IMR-90 (cell line): ENCODE data around the gene TEX36. TPM values are rescaled to one million over a fixed set of nuclear protein-coding genes. Genes with fewer than 3 reads are reported as not detected.

Experiments used
- ATAC-seq: fragments of 200-7000 bp; cut with Tn5 transposase; 2 replicates; pipeline ENCODE4 v1.9.1; 2020; ENCODE audit warnings: low read depth, mild to moderate bottlenecking, moderate library complexity
- BruUV-seq: library from RNA; stranded (reverse); fragments of 400-500 nt; replicated peaks from 2 replicates; lab custom pipeline; 2021; lab: Mats Ljungman, UMichigan
- CTCF ChIA-PET: fragments of 300-600 bp; formaldehyde crosslinking; extraction: SDS; loops from one replicate; lab custom pipeline; 2021; ENCODE audit warnings: antibody characterized with exemption; lab: Yijun Ruan, JAX
- POLR2A ChIA-PET: fragments of 300-600 bp; sonication (Branson Sonifier 250); formaldehyde crosslinking; loops from one replicate; lab custom pipeline; 2022; ENCODE audit warnings: antibody characterized with exemption; ENCODE audit not compliant: unreplicated experiment; lab: Charles Lee
- DNase-seq: peaks from one replicate; pipeline ENCODE4 v3.0.0; 2013
- H2AFZ ChIP-seq: replicated peaks from 2 replicates; pipeline ENCODE3; 2013; ENCODE audit warnings: low read length, mild to moderate bottlenecking; ENCODE audit not compliant: poor library complexity
- H2AK5ac ChIP-seq: 2 replicates; pipeline ENCODE4 v1.6.1; 2013; ENCODE audit warnings: low read depth, low read length, inconsistent platforms
- H2AK9ac ChIP-seq: replicated peaks from 2 replicates; pipeline ENCODE3; 2013; ENCODE audit warnings: mild to moderate bottlenecking, low read depth, low read length, moderate library complexity; ENCODE audit not compliant: poor library complexity
- H2BK120ac ChIP-seq: 2 replicates; pipeline ENCODE4 v1.6.1; 2013; ENCODE audit warnings: low read depth, low read length, inconsistent platforms
- H2BK15ac ChIP-seq: 3 replicates; pipeline ENCODE4 v1.6.1; 2013; ENCODE audit warnings: low read depth, low read length, inconsistent platforms
- H2BK20ac ChIP-seq: 2 replicates; pipeline ENCODE4 v1.6.1; 2013; ENCODE audit warnings: low read depth, mild to moderate bottlenecking, inconsistent platforms, low read length, moderate library complexity
- H2BK5ac ChIP-seq: 2 replicates; pipeline ENCODE4 v1.6.1; 2013; ENCODE audit warnings: mild to moderate bottlenecking, low read depth, low read length, inconsistent platforms; ENCODE audit not compliant: poor library complexity, severe bottlenecking
- H3K14ac ChIP-seq: replicated peaks from 2 replicates; pipeline ENCODE4 v1.6.1; 2013; ENCODE audit warnings: low read depth, low read length, inconsistent platforms
- H3K18ac ChIP-seq: 2 replicates; pipeline ENCODE4 v1.6.1; 2013; ENCODE audit warnings: low read depth, low read length, control low read depth
- H3K23ac ChIP-seq: 2 replicates; pipeline ENCODE4 v1.6.1; 2013; ENCODE audit warnings: low read depth, low read length, inconsistent platforms
- H3K27ac ChIP-seq: 2 replicates; pipeline ENCODE4 v1.5.1; 2013; ENCODE audit warnings: mild to moderate bottlenecking, control low read depth, low read length; ENCODE audit not compliant: insufficient read depth
- H3K27me3 ChIP-seq: 2 replicates; pipeline ENCODE4 v1.6.1; 2013; ENCODE audit warnings: low read length; ENCODE audit not compliant: control insufficient read depth, insufficient read depth
- H3K36me3 ChIP-seq: 2 replicates; pipeline ENCODE4 v1.6.1; 2013; ENCODE audit warnings: low read length, mixed read lengths; ENCODE audit not compliant: control insufficient read depth, insufficient read depth
- H3K4ac ChIP-seq: 2 replicates; pipeline ENCODE4 v1.6.1; 2013; ENCODE audit warnings: low read depth, low read length, inconsistent platforms
- H3K4me1 ChIP-seq: 2 replicates; pipeline ENCODE4 v1.6.1; 2013; ENCODE audit warnings: low read length, mixed read lengths; ENCODE audit not compliant: control insufficient read depth, insufficient read depth
- H3K4me2 ChIP-seq: 2 replicates; pipeline ENCODE4 v1.6.1; 2013; ENCODE audit warnings: low read depth, mild to moderate bottlenecking, control low read depth, low read length, moderate library complexity
- H3K4me3 ChIP-seq: 2 replicates; pipeline ENCODE4 v1.5.1; 2013; ENCODE audit warnings: low read depth, mild to moderate bottlenecking, control low read depth, low read length, moderate library complexity; ENCODE audit not compliant: insufficient read depth
- H3K56ac ChIP-seq: 2 replicates; pipeline ENCODE4 v1.6.1; 2013; ENCODE audit warnings: low read length, inconsistent platforms; ENCODE audit not compliant: insufficient read depth; ENCODE audit errors: extremely low read depth
- H3K79me1 ChIP-seq, 2 experiments: 2 replicates each; pipeline ENCODE4 v1.6.1; 2013; ENCODE audit warnings: low read length in 2 of 2, inconsistent platforms in 1 of 2, low read depth in 1 of 2
- H3K9ac ChIP-seq: 2 replicates; pipeline ENCODE4 v1.6.1; 2013; ENCODE audit warnings: low read depth, low read length, control low read depth
- H3K9me1 ChIP-seq: 2 replicates; pipeline ENCODE4 v1.6.1; 2013; ENCODE audit warnings: low read length, inconsistent platforms; ENCODE audit not compliant: insufficient read depth
- H3K9me3 ChIP-seq: 2 replicates; pipeline ENCODE4 v1.6.1; 2013; ENCODE audit warnings: low read length; ENCODE audit not compliant: control insufficient read depth, insufficient read depth
- H4K20me1 ChIP-seq: 2 replicates; pipeline ENCODE4 v1.6.1; 2013; ENCODE audit warnings: low read length, inconsistent platforms; ENCODE audit not compliant: insufficient read depth
- H4K5ac ChIP-seq: 2 replicates; pipeline ENCODE4 v1.6.1; 2013; ENCODE audit warnings: mild to moderate bottlenecking, low read depth, low read length, control low read depth
- H4K8ac ChIP-seq, 2 experiments: 2 replicates each; pipeline ENCODE4 v1.6.1; 2013; ENCODE audit warnings: low read depth in 2 of 2, low read length in 2 of 2, control low read depth in 1 of 2, inconsistent platforms in 1 of 2
- H4K91ac ChIP-seq: 2 replicates; pipeline ENCODE4 v1.6.1; 2013; ENCODE audit warnings: low read depth, low read length, inconsistent platforms; ENCODE audit not compliant: insufficient read depth
- BHLHE40 ChIP-seq: fragments of 150-350 bp; IDR thresholded peaks from 2 replicates; pipeline ENCODE4 v1.6.1; 2016; ENCODE audit warnings: mild to moderate bottlenecking, low read depth, low read length
- CEBPB ChIP-seq: IDR thresholded peaks from 2 replicates; pipeline ENCODE4 v1.6.1; 2012; ENCODE audit warnings: low read depth, low read length, improper control_type of control experiment
- CHD1 ChIP-seq: IDR thresholded peaks from 2 replicates; pipeline ENCODE4 v1.6.1; 2012; ENCODE audit warnings: low read depth, low read length, improper control_type of control experiment
- FOS ChIP-seq: fragments of 150-350 bp; IDR thresholded peaks from 2 replicates; pipeline ENCODE4 v1.6.1; 2016; ENCODE audit warnings: low read depth, low read length
- MAFK ChIP-seq: IDR thresholded peaks from 2 replicates; pipeline ENCODE4 v1.6.1; 2012; ENCODE audit warnings: low read depth, low read length, improper control_type of control experiment
- MAZ ChIP-seq: IDR thresholded peaks from 2 replicates; pipeline ENCODE4 v1.6.1; 2012; ENCODE audit warnings: low read depth, mild to moderate bottlenecking, low read length, improper control_type of control experiment, moderate library complexity, borderline replicate concordance
- MXI1 ChIP-seq: IDR thresholded peaks from 2 replicates; pipeline ENCODE4 v1.6.1; 2012; ENCODE audit warnings: low read depth, mild to moderate bottlenecking, low read length, moderate library complexity, borderline replicate concordance
- NFE2L2 ChIP-seq: fragments of 150-350 bp; IDR thresholded peaks from 2 replicates; pipeline ENCODE4 v1.6.1; 2016; ENCODE audit warnings: low read depth, mild to moderate bottlenecking, low read length
- POLR2A ChIP-seq: IDR thresholded peaks from 2 replicates; pipeline ENCODE4 v1.6.1; 2012; ENCODE audit warnings: mild to moderate bottlenecking, low read depth, low read length
- RAD21 ChIP-seq: IDR thresholded peaks from 2 replicates; pipeline ENCODE4 v1.6.1; 2012; ENCODE audit warnings: low read length, improper control_type of control experiment
- RCOR1 ChIP-seq: IDR thresholded peaks from 2 replicates; pipeline ENCODE4 v1.6.1; 2012; ENCODE audit warnings: mild to moderate bottlenecking, low read length, improper control_type of control experiment; ENCODE audit not compliant: insufficient replicate concordance
- RFX5 ChIP-seq: IDR thresholded peaks from 2 replicates; pipeline ENCODE4 v1.8.0; 2012; ENCODE audit warnings: low read depth, mild to moderate bottlenecking, low read length, moderate library complexity
- SMC3 ChIP-seq: fragments of 150-350 bp; IDR thresholded peaks from 2 replicates; pipeline ENCODE4 v1.6.1; 2016; ENCODE audit warnings: low read depth, mild to moderate bottlenecking, antibody characterized with exemption, low read length, moderate library complexity
- WGBS, 2 experiments: methylation state at CpG; one replicate each; pipeline versions ENCODE4 v1.1.5 to v1.1.7; 2013; ENCODE audit warnings: missing lambda C conversion rate in 2 of 2; ENCODE audit not compliant: insufficient read length in 1 of 2; ENCODE audit errors: extremely low coverage in 2 of 2; 5-methylcytosine and 5-hydroxymethylcytosine counted together
- dilution Hi-C: fragments of 300-500 bp; cut with HindIII; formaldehyde crosslinking; loops from one replicate; pipeline ENCODE4 v1.14.3; 2018; ENCODE audit warnings: low sequenced_read_pairs; ENCODE audit not compliant: unreplicated experiment
- in situ Hi-C: fragments of 300-500 bp; cut with MboI; formaldehyde crosslinking; loops from 3 replicates; pipeline ENCODE4 v1.14.3; 2019; ENCODE audit warnings: low sequenced_read_pairs, inconsistent platforms, mixed read lengths
- intact Hi-C: fragments of 100-400 bp; cut with micrococcal nuclease; formaldehyde crosslinking; loops from 2 replicates; pipeline ENCODE4 v1.10.0; 2022
- polyA plus RNA-seq, 3 experiments: library from polyadenylated mRNA; depleted of rRNA; stranded (reverse); fragments of >200 nt; gene quantifications; 2 replicates each; pipeline ENCODE4 v1.2.3, GENCODE V29; 2012; ENCODE audit warnings: low replicate concordance in 1 of 3
- total RNA-seq: library from RNA; depleted of rRNA; stranded (reverse); fragments of >200 nt; gene quantifications from 2 replicates; pipeline ENCODE4 v1.2.3, GENCODE V29; 2012
- TF ChIP-seq, protein P1 (sequence below): conservative IDR thresholded peaks from 2 replicates; pipeline ENCODE4 v1.5.1; 2012; ENCODE audit warnings: mild to moderate bottlenecking, low read depth, low read length, improper control_type of control experiment
- TF ChIP-seq, protein P2 (sequence below): fragments of 150-350 bp; IDR thresholded peaks from 2 replicates; pipeline ENCODE4 v1.6.1; 2017; ENCODE audit warnings: mild to moderate bottlenecking, antibody characterized with exemption, low read length, low read depth
- TF ChIP-seq, protein P3 (sequence below): fragments of 150-350 bp; IDR thresholded peaks from 2 replicates; pipeline ENCODE4 v1.6.1; 2016; ENCODE audit warnings: low read depth, mild to moderate bottlenecking, low read length, moderate library complexity, borderline replicate concordance

TEX36 gene
- total and polyA plus RNA-seq, 2 of the 4 experiments (the other 2 are of a cell fraction): not detected

DNA sequence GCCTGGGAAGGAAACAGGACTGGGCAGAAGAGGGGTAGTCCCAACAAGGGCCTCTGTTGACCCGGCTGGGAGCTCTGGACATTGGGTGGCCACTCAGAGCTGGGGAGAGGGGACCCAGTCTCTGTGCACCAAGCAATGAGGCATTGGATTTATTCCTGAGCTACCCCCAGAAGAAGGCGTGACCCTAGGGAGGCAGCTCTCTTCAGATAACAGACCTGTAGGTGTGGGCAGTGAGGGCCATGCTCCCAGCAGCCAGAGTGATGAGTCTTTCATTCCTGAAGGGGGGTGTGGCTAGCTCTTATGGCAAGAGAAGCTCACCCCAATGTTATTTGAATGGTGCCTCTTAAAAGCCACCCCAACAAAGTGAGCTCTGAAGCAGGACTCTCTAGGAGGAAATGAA, 20.4 kb downstream of the TEX36 start:
- ATAC-seq (no peak), DNase-seq (no peak)
- Histone ChIP-seq H3K56ac (no peak overlapping the region), H3K9ac (no peak overlapping the region), H4K91ac (no peak overlapping the region), H4K20me1 (no peaks in the 10 kb centered on the region), H3K4me3 (no peak overlapping the region), H3K9me3 (no peaks in the 10 kb centered on the region), H2BK20ac (no peak overlapping the region), H3K4me1 (no peaks in the 10 kb centered on the region), H3K79me1 (no peaks in the 10 kb centered on the region), H4K5ac (no peak overlapping the region), H2BK15ac (no peak overlapping the region), H3K27ac (no peak overlapping the region), H2AK9ac (no peak overlapping the region), H2AK5ac (no peak overlapping the region), H3K9me1 (no peaks in the 10 kb centered on the region), H3K14ac (no peak overlapping the region), H3K4ac (no peak overlapping the region), H3K36me3 (no peaks in the 10 kb centered on the region), H2BK120ac (no peak overlapping the region), H3K23ac (no peak overlapping the region), H4K8ac (no peak overlapping the region), H3K18ac (no peak overlapping the region), H3K27me3 (no peaks in the 10 kb centered on the region), H3K4me2 (no peak overlapping the region), H2AFZ (no peak overlapping the region), H2BK5ac (no peak overlapping the region)
- ChIA-PET CTCF (interaction anchor here (0.8 kb wide), 1 partner anchor 11 kb away, joined by 4 read pairs; no protein-coding TSS in a partner anchor), POLR2A (no interaction called here)
- intact Hi-C loops (no loop called here), dilution Hi-C loops (no loop called here), in situ Hi-C loops (no loop called here)
- BruUV-seq: no TSS peak
- WGBS, 2 experiments: no CpG with 5 or more reads among the region's 2 CpGs
- no peak for TF ChIP-seq CEBPB
- no peak for TF ChIP-seq RAD21
- no peak for TF ChIP-seq MAFK
- no peak for TF ChIP-seq POLR2A
- TF ChIP-seq SMC3: no peak
- TF ChIP-seq MXI1: no peak
- TF ChIP-seq RCOR1: no peak
- TF ChIP-seq, protein P1, sequence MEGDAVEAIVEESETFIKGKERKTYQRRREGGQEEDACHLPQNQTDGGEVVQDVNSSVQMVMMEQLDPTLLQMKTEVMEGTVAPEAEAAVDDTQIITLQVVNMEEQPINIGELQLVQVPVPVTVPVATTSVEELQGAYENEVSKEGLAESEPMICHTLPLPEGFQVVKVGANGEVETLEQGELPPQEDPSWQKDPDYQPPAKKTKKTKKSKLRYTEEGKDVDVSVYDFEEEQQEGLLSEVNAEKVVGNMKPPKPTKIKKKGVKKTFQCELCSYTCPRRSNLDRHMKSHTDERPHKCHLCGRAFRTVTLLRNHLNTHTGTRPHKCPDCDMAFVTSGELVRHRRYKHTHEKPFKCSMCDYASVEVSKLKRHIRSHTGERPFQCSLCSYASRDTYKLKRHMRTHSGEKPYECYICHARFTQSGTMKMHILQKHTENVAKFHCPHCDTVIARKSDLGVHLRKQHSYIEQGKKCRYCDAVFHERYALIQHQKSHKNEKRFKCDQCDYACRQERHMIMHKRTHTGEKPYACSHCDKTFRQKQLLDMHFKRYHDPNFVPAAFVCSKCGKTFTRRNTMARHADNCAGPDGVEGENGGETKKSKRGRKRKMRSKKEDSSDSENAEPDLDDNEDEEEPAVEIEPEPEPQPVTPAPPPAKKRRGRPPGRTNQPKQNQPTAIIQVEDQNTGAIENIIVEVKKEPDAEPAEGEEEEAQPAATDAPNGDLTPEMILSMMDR: no peak
- no peak for TF ChIP-seq RFX5
- no peak for TF ChIP-seq FOS
- no peak for TF ChIP-seq NFE2L2
- no peak for TF ChIP-seq MAZ
- no peak for TF ChIP-seq CHD1
- TF ChIP-seq, protein P2, sequence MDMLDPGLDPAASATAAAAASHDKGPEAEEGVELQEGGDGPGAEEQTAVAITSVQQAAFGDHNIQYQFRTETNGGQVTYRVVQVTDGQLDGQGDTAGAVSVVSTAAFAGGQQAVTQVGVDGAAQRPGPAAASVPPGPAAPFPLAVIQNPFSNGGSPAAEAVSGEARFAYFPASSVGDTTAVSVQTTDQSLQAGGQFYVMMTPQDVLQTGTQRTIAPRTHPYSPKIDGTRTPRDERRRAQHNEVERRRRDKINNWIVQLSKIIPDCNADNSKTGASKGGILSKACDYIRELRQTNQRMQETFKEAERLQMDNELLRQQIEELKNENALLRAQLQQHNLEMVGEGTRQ: no peak
- TF ChIP-seq, protein P3, sequence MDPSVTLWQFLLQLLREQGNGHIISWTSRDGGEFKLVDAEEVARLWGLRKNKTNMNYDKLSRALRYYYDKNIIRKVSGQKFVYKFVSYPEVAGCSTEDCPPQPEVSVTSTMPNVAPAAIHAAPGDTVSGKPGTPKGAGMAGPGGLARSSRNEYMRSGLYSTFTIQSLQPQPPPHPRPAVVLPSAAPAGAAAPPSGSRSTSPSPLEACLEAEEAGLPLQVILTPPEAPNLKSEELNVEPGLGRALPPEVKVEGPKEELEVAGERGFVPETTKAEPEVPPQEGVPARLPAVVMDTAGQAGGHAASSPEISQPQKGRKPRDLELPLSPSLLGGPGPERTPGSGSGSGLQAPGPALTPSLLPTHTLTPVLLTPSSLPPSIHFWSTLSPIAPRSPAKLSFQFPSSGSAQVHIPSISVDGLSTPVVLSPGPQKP: no peak
- TF ChIP-seq BHLHE40: no peak
